ENCODE measurements around the gene SREBF2.
A peak's percentile ranks its signal among the peaks of the same experiment; 100 is the strongest.

GRCh38 chr22:41832553-41833368 is at the start of gene SREBF2:
- no peak for TF ChIP-seq CTCF (IDR thresholded peaks at IDR 0.05 in 2 of 3, conservative IDR thresholded peaks at IDR 0.05 in 1 of 3; ENCODE audit: borderline replicate concordance in 1 of 3, insufficient read depth in 1 of 3, low read depth in 2 of 3, low read length in 2 of 3)
- peak; percentile 22 for TF ChIP-seq POLR2A (IDR thresholded peaks at IDR 0.05; ENCODE audit: borderline replicate concordance, extremely low read depth, insufficient read depth, insufficient read length)
- TF ChIP-seq ELF1 (IDR thresholded peaks at IDR 0.05; ENCODE audit: borderline replicate concordance, low read depth): no peak
- peak; percentile 95 for TF ChIP-seq MAX (IDR thresholded peaks at IDR 0.05)
- TF ChIP-seq JUND (IDR thresholded peaks at IDR 0.05): peak; percentile 70
- TF ChIP-seq ZNF274 (IDR thresholded peaks at IDR 0.05; ENCODE audit: low read depth, low read length): no peak
- TF ChIP-seq REST (IDR thresholded peaks at IDR 0.05; ENCODE audit: low read depth): no peak
- no peak for TF ChIP-seq EZH2 (IDR thresholded peaks at IDR 0.05)
- peak; percentile 47 for TF ChIP-seq POLR2AphosphoS5 (IDR thresholded peaks at IDR 0.05; ENCODE audit: low read depth, low read length)
- TF ChIP-seq EGR1 (IDR thresholded peaks at IDR 0.05; ENCODE audit: low read depth): peak; percentile 66
- TF ChIP-seq RAD21 (IDR thresholded peaks at IDR 0.05; ENCODE audit: low read depth): no peak
- no peak for TF ChIP-seq ZFX (IDR thresholded peaks at IDR 0.05)
- TF ChIP-seq CEBPB (IDR thresholded peaks at IDR 0.05; ENCODE audit: low read depth): no peak; the same call in none of the 2 replicates
- no peak for TF ChIP-seq EZH2phosphoT487 (IDR thresholded peaks at IDR 0.05; ENCODE audit: borderline replicate concordance)
